HEK293 (cell line): ENCODE measurements around the gene LNPEP.
A peak's percentile ranks its signal among the peaks of the same experiment; 100 is the strongest.

Source experiments
- CTCF ChIA-PET: fragments of 350-600 bp; formaldehyde crosslinking; extraction: SDS; loops from one replicate; lab custom pipeline; 2021; ENCODE audit warnings: antibody characterized with exemption; lab: Yijun Ruan, JAX
- POLR2A ChIA-PET: fragments of 300-600 bp; formaldehyde crosslinking; extraction: SDS; loops from one replicate; lab custom pipeline; 2020; ENCODE audit warnings: antibody characterized with exemption, inconsistent platforms; lab: Yijun Ruan, JAX
- H3K27ac ChIP-seq: fragments of 200-500 bp; sonication (Bioruptor generic); 2 replicates; pipeline ENCODE4 v1.5.1; 2014; ENCODE audit warnings: low read depth, low read length, control low read depth, inconsistent platforms; ENCODE audit errors: extremely low read depth
- H3K36me3 ChIP-seq, 2 experiments: fragments of 200-500 bp in 1 of 2; sonication (Bioruptor generic) in 1 of 2; 1 replicate in 1 of 2; 2 replicates in 1 of 2; pipeline ENCODE4 v1.5.1; 2014 to 2017; ENCODE audit warnings: inconsistent platforms in 2 of 2, low read length in 2 of 2; ENCODE audit not compliant: control insufficient read depth in 2 of 2, insufficient read depth in 1 of 2
- H3K4me1 ChIP-seq: fragments of 200-500 bp; sonication (Bioruptor generic); 2 replicates; pipeline ENCODE4 v1.5.1; 2014; ENCODE audit warnings: mild to moderate bottlenecking, low read length, inconsistent platforms; ENCODE audit not compliant: control insufficient read depth, insufficient read depth
- H3K4me3 ChIP-seq: 2 replicates; pipeline ENCODE4 v1.5.1; 2011; ENCODE audit warnings: low read depth, mild to moderate bottlenecking, control low read depth, low read length, moderate library complexity
- H3K9me3 ChIP-seq: fragments of 200-500 bp; sonication (Bioruptor generic); 2 replicates; pipeline ENCODE4 v1.5.1; 2014; ENCODE audit warnings: low read depth, low read length, inconsistent platforms; ENCODE audit not compliant: control insufficient read depth, insufficient read depth
- MEIS1 ChIP-seq: sonication (generic); formaldehyde crosslinking; IDR thresholded peaks from 2 replicates; pipeline ENCODE4 v1.8.1; 2022; ENCODE audit warnings: missing genetic modification reagents, mild to moderate bottlenecking, borderline replicate concordance
- PRDM4 ChIP-seq: fragments of 450-650 bp; formaldehyde crosslinking; IDR thresholded peaks from 2 replicates; pipeline ENCODE4 v1.5.1; 2017; ENCODE audit warnings: missing biosample characterization, missing genetic modification characterization
- PRDM6 ChIP-seq: fragments of 450-650 bp; formaldehyde crosslinking; IDR thresholded peaks from 2 replicates; pipeline ENCODE4 v1.5.1; 2017; ENCODE audit warnings: missing biosample characterization, missing genetic modification characterization
- SP2 ChIP-seq: fragments of 450-650 bp; formaldehyde crosslinking; IDR thresholded peaks from 2 replicates; pipeline ENCODE4 v1.5.1; 2016; ENCODE audit warnings: missing biosample characterization, missing genetic modification characterization
- TRIM28 ChIP-seq: IDR thresholded peaks from 2 replicates; pipeline ENCODE4 v1.6.1; 2011; ENCODE audit warnings: low read length, control low read depth, borderline replicate concordance
- ZBTB17 ChIP-seq: fragments of 450-650 bp; formaldehyde crosslinking; IDR thresholded peaks from 2 replicates; pipeline ENCODE4 v1.5.1; 2016; ENCODE audit warnings: missing biosample characterization, missing genetic modification characterization
- ZNF18 ChIP-seq: fragments of 450-650 bp; formaldehyde crosslinking; IDR thresholded peaks from 2 replicates; pipeline ENCODE4 v1.5.1; 2016; ENCODE audit warnings: missing biosample characterization, missing genetic modification characterization
- ZNF274 ChIP-seq, 2 experiments: fragments of 200-500 bp in 1 of 2; fragments of 450-650 bp in 1 of 2; sonication (Bioruptor generic) in 1 of 2; formaldehyde crosslinking in 1 of 2; IDR thresholded peaks; 2 replicates each; pipeline versions ENCODE4 v1.5.1 to v1.6.1; 2014 to 2016; ENCODE audit warnings: borderline replicate concordance in 1 of 2, inconsistent platforms in 1 of 2, low read length in 1 of 2, missing biosample characterization in 1 of 2, missing genetic modification characterization in 1 of 2
- ZNF366 ChIP-seq: fragments of 450-650 bp; formaldehyde crosslinking; conservative IDR thresholded peaks from 2 replicates; pipeline ENCODE4 v1.5.1; 2016; ENCODE audit warnings: missing biosample characterization, missing genetic modification characterization
- ZNF501 ChIP-seq: fragments of 450-650 bp; formaldehyde crosslinking; IDR thresholded peaks from 2 replicates; pipeline ENCODE4 v1.5.1; 2016; ENCODE audit warnings: missing biosample characterization, missing genetic modification characterization
- ZNF585B ChIP-seq: fragments of 450-650 bp; formaldehyde crosslinking; IDR thresholded peaks from 2 replicates; pipeline ENCODE4 v1.5.1; 2016; ENCODE audit warnings: missing biosample characterization, missing genetic modification characterization
- ZNF701 ChIP-seq: fragments of 450-650 bp; formaldehyde crosslinking; IDR thresholded peaks from 2 replicates; pipeline ENCODE4 v1.5.1; 2016; ENCODE audit warnings: missing biosample characterization, missing genetic modification characterization
- TF ChIP-seq, protein P1 (sequence below): fragments of 450-650 bp; formaldehyde crosslinking; IDR thresholded peaks from 2 replicates; pipeline ENCODE4 v1.5.1; 2016; ENCODE audit warnings: missing biosample characterization, missing genetic modification characterization
- TF ChIP-seq, protein P2 (sequence below): fragments of 450-650 bp; formaldehyde crosslinking; IDR thresholded peaks from 2 replicates; pipeline ENCODE4 v1.5.1; 2016; ENCODE audit warnings: missing biosample characterization, missing genetic modification characterization
- TF ChIP-seq, protein P3 (sequence below): fragments of 450-650 bp; formaldehyde crosslinking; IDR thresholded peaks from 2 replicates; pipeline ENCODE4 v1.5.1; 2016; ENCODE audit warnings: missing biosample characterization, missing genetic modification characterization
- TF ChIP-seq, protein P4 (sequence below): fragments of 450-650 bp; formaldehyde crosslinking; IDR thresholded peaks from 2 replicates; pipeline ENCODE4 v1.5.1; 2016; ENCODE audit warnings: missing biosample characterization, missing genetic modification characterization
- TF ChIP-seq, protein P5 (sequence below): fragments of 450-650 bp; formaldehyde crosslinking; IDR thresholded peaks from 2 replicates; pipeline ENCODE4 v1.5.0; 2017; ENCODE audit warnings: missing biosample characterization, missing genetic modification characterization, borderline replicate concordance

Gene LNPEP

DNA sequence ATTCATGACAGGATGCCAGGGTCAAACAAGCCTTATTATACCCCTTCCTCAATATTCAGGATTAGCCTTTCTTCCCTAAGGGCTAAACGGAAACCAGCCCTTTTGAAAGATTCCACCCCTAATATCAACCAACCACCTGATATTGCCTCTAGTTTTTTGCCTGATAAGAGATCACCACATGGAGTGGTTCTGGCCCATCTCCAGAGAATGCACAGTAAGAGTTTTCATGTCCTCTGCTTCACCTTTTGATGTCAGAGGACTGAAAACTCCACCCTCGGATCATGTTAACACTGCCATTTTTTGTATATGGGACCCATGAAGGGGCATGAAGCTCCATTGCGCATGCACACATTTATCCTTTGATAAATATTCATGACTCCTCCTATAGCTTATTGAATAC lies 5.8 kb upstream of the LNPEP start (continued):
- TF ChIP-seq PRDM6 = 0 out of 2 replicates have a peak, but pooled peaks have one; percentile 13
- TF ChIP-seq PRDM4 = 0 out of 2 replicates have a peak, but pooled peaks have one; percentile 39

GRCh38 chr5:96930589-96930988 lies 5.3 kb upstream of the LNPEP start:
- Histone ChIP-seq H3K4me3 (no peak overlapping the region), H3K4me1 (peaks cover 13% of the 10 kb centered on the region), H3K9me3 (no peaks in the 10 kb centered on the region), H3K27ac (no peak overlapping the region), H3K36me3 (no peaks in the 10 kb centered on the region)
- CTCF ChIA-PET = interaction anchor here (0.7 kb wide), 1 partner anchor 168 kb away, joined by 3 read pairs; no protein-coding TSS in a partner anchor
- TF ChIP-seq, protein P1, sequence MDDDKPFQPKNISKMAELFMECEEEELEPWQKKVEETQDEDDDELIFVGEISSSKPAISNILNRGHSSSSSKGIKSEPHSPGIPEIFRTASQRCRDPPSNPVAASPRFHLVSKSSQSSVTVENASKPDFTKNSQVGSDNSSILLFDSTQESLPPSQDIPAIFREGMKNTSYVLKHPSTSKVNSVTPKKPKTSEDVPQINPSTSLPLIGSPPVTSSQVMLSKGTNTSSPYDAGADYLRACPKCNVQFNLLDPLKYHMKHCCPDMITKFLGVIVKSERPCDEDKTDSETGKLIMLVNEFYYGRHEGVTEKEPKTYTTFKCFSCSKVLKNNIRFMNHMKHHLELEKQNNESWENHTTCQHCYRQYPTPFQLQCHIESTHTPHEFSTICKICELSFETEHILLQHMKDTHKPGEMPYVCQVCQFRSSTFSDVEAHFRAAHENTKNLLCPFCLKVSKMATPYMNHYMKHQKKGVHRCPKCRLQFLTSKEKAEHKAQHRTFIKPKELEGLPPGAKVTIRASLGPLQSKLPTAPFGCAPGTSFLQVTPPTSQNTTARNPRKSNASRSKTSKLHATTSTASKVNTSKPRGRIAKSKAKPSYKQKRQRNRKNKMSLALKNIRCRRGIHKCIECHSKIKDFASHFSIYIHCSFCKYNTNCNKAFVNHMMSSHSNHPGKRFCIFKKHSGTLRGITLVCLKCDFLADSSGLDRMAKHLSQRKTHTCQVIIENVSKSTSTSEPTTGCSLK (tag by site-specific recombination) = no peak
- TF ChIP-seq TRIM28 (no peak), ZNF18 (tag by site-specific recombination) (no peak), MEIS1 (CRISPR knock-in tag) (no peak), ZNF274 (IDR thresholded peaks at IDR 0.05; ENCODE audit: low read length) (no peak), ZNF274 (tag by site-specific recombination; IDR thresholded peaks at IDR 0.05; ENCODE audit: borderline replicate concordance) (no peak), ZNF366 (tag by site-specific recombination) (no peak), SP2 (tag by site-specific recombination) (no peak), ZBTB17 (tag by site-specific recombination) (no peak), ZNF701 (no peak), ZNF501 (tag by site-specific recombination) (no peak), ZNF585B (tag by site-specific recombination) (no peak)
- TF ChIP-seq, protein P2, sequence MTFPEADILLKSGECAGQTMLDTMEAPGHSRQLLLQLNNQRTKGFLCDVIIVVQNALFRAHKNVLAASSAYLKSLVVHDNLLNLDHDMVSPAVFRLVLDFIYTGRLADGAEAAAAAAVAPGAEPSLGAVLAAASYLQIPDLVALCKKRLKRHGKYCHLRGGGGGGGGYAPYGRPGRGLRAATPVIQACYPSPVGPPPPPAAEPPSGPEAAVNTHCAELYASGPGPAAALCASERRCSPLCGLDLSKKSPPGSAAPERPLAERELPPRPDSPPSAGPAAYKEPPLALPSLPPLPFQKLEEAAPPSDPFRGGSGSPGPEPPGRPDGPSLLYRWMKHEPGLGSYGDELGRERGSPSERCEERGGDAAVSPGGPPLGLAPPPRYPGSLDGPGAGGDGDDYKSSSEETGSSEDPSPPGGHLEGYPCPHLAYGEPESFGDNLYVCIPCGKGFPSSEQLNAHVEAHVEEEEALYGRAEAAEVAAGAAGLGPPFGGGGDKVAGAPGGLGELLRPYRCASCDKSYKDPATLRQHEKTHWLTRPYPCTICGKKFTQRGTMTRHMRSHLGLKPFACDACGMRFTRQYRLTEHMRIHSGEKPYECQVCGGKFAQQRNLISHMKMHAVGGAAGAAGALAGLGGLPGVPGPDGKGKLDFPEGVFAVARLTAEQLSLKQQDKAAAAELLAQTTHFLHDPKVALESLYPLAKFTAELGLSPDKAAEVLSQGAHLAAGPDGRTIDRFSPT (tag by site-specific recombination) = no peak
- TF ChIP-seq, protein P3, sequence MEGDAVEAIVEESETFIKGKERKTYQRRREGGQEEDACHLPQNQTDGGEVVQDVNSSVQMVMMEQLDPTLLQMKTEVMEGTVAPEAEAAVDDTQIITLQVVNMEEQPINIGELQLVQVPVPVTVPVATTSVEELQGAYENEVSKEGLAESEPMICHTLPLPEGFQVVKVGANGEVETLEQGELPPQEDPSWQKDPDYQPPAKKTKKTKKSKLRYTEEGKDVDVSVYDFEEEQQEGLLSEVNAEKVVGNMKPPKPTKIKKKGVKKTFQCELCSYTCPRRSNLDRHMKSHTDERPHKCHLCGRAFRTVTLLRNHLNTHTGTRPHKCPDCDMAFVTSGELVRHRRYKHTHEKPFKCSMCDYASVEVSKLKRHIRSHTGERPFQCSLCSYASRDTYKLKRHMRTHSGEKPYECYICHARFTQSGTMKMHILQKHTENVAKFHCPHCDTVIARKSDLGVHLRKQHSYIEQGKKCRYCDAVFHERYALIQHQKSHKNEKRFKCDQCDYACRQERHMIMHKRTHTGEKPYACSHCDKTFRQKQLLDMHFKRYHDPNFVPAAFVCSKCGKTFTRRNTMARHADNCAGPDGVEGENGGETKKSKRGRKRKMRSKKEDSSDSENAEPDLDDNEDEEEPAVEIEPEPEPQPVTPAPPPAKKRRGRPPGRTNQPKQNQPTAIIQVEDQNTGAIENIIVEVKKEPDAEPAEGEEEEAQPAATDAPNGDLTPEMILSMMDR (tag by site-specific recombination) = no peak
- TF ChIP-seq, protein P4, sequence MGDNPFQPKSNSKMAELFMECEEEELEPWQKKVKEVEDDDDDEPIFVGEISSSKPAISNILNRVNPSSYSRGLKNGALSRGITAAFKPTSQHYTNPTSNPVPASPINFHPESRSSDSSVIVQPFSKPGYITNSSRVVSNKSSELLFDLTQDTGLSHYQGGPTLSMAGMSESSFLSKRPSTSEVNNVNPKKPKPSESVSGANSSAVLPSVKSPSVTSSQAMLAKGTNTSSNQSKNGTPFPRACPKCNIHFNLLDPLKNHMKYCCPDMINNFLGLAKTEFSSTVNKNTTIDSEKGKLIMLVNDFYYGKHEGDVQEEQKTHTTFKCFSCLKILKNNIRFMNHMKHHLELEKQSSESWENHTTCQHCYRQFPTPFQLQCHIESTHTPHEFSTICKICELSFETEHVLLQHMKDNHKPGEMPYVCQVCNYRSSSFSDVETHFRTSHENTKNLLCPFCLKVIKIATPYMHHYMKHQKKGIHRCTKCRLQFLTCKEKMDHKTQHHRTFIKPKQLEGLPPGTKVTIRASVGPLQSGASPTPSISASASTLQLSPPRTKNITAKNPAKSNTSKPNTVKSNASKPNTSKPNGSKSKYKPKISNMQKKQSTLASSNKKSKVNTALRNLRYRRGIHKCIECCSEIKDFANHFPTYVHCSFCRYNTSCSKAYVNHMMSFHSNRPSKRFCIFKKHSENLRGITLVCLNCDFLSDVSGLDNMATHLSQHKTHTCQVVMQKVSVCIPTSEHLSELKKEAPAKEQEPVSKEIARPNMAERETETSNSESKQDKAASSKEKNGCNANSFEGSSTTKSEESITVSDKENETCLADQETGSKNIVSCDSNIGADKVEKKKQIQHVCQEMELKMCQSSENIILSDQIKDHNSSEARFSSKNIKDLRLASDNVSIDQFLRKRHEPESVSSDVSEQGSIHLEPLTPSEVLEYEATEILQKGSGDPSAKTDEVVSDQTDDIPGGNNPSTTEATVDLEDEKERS (tag by site-specific recombination) = no peak
- TF ChIP-seq, protein P5, sequence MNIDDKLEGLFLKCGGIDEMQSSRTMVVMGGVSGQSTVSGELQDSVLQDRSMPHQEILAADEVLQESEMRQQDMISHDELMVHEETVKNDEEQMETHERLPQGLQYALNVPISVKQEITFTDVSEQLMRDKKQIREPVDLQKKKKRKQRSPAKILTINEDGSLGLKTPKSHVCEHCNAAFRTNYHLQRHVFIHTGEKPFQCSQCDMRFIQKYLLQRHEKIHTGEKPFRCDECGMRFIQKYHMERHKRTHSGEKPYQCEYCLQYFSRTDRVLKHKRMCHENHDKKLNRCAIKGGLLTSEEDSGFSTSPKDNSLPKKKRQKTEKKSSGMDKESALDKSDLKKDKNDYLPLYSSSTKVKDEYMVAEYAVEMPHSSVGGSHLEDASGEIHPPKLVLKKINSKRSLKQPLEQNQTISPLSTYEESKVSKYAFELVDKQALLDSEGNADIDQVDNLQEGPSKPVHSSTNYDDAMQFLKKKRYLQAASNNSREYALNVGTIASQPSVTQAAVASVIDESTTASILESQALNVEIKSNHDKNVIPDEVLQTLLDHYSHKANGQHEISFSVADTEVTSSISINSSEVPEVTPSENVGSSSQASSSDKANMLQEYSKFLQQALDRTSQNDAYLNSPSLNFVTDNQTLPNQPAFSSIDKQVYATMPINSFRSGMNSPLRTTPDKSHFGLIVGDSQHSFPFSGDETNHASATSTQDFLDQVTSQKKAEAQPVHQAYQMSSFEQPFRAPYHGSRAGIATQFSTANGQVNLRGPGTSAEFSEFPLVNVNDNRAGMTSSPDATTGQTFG = no peak
- POLR2A ChIA-PET = interaction anchor here (0.6 kb wide), 1 partner anchor 228 kb away, joined by 3 read pairs; no protein-coding TSS in a partner anchor
